Spleen (tissue), 11 donors: Measurements from ENCODE around the gene GAS7. TPM values are rescaled to one million over a fixed set of nuclear protein-coding genes. Genes with fewer than 3 reads are reported as not detected.

Experiments used
- DNase-seq: peaks from one replicate; pipeline ENCODE4 v3.0.0-alpha.2; 2020
- H3K27ac ChIP-seq, 8 donors: fragments of 200-600 bp; sonication (generic) in 7 of 8; 1 replicate in 4 of 8; 2 replicates in 4 of 8; pipeline versions ENCODE4 v1.5.0 to v1.8.0; 2016 to 2021; ENCODE audit warnings: inconsistent platforms in 4 of 8, mild to moderate bottlenecking in 4 of 8, moderate library complexity in 1 of 8
- H3K27me3 ChIP-seq, 7 donors: fragments of 200-600 bp; sonication (generic) in 6 of 7; replicated peaks in 1 of 7; 1 replicate in 4 of 7; 2 replicates in 3 of 7; pipeline versions ENCODE4 v1.5.0 to v1.8.0; 2016 to 2021; ENCODE audit warnings: inconsistent platforms in 3 of 7, mild to moderate bottlenecking in 1 of 7
- H3K36me3 ChIP-seq, 6 donors: fragments of 200-600 bp; sonication (generic) in 5 of 6; 1 replicate in 4 of 6; 2 replicates in 2 of 6; pipeline versions ENCODE4 v1.5.0 to v1.8.0; 2016 to 2021; ENCODE audit warnings: inconsistent platforms in 2 of 6
- H3K4me1 ChIP-seq, 6 donors: fragments of 200-600 bp; sonication (generic) in 5 of 6; 1 replicate in 3 of 6; 2 replicates in 3 of 6; pipeline versions ENCODE4 v1.5.0 to v1.8.0; 2016 to 2021; ENCODE audit warnings: inconsistent platforms in 3 of 6
- H3K4me3 ChIP-seq, 8 donors: fragments of 200-600 bp; sonication (generic) in 7 of 8; 1 replicate in 4 of 8; 2 replicates in 4 of 8; pipeline versions ENCODE4 v1.5.0 to v1.8.0; 2016 to 2021; ENCODE audit warnings: inconsistent platforms in 4 of 8, mild to moderate bottlenecking in 4 of 8, moderate library complexity in 2 of 8
- H3K9me3 ChIP-seq, 8 donors: fragments of 200-600 bp; sonication (generic) in 7 of 8; 1 replicate in 4 of 8; 2 replicates in 4 of 8; pipeline versions ENCODE4 v1.5.0 to v1.8.0; 2016 to 2021; ENCODE audit warnings: inconsistent platforms in 4 of 8
- POLR2A ChIP-seq, 3 donors: fragments of 450-650 bp; IDR thresholded peaks; one replicate each; pipeline ENCODE4 v1.5.1; 2017; ENCODE audit warnings: antibody characterized with exemption in 3 of 3, mild to moderate bottlenecking in 1 of 3
- POLR2AphosphoS5 ChIP-seq, 3 donors: sonication (generic); formaldehyde crosslinking; IDR thresholded peaks; one replicate each; pipeline ENCODE4 v1.5.1; 2017; ENCODE audit warnings: antibody characterized with exemption in 3 of 3
- WGBS, 5 donors: extraction: QIAGEN DNeasy Blood & Tissue Kit in 3 of 5; methylation state at CpG; one replicate each; pipeline versions ENCODE4 v1.1.5 to v1.1.7; 2013 to 2018; 5-methylcytosine and 5-hydroxymethylcytosine counted together
- intact Hi-C: fragments of 100-400 bp; cut with DNase I; formaldehyde crosslinking; loops from one replicate; pipeline ENCODE4 v1.15.0; 2023; ENCODE audit warnings: low total_unique reads
- polyA plus RNA-seq, 3 donors: library from polyadenylated mRNA; stranded (reverse); fragments of 200-250 nt; gene quantifications; one replicate each; pipeline ENCODE4 v1.2.1, GENCODE V29; 2013
- total RNA-seq, 7 donors: library from RNA; depleted of rRNA in 3 of 7; stranded (reverse); fragments of >200 nt in 3 of 7; fragmentation: NEBNext Ultra II Directional in 4 of 7; extraction: Animal tissue kit (Norgen Biotek cat#: 25700) in 4 of 7; gene quantifications; one replicate each; pipeline versions ENCODE4 v1.1.0 to v1.2.1, GENCODE V29; 2016 to 2021
- TF ChIP-seq, protein P1 (sequence below), 11 experiments: fragments of 200-600 bp in 7 of 11; fragments of 450-650 bp in 4 of 11; sonication (generic) in 4 of 11; IDR thresholded peaks in 8 of 11; conservative IDR thresholded peaks in 3 of 11; 1 replicate in 7 of 11; 2 replicates in 4 of 11; pipeline versions ENCODE4 v1.4.0 to v1.8.0; 2016 to 2021; ENCODE audit warnings: antibody characterized with exemption in 11 of 11, inconsistent platforms in 4 of 11, mild to moderate bottlenecking in 1 of 11
- donor health status: healthy with polysubstance abuse.
- donor health status: DM: no; HTN: no; CAD: no; lungs with moderate emphysema.
- donor health status: DM: no; HTN: no; CAD: no.
- donor health status: Bipolar disorder and iron deficiency.
- donor health status: healthy.
- donor health status: DM: no; HTN: no; CAD: no.
- donor health status: DM: yes; HTN: yes; CAD: no.

Gene GAS7
- total and polyA plus RNA-seq, 10 donors, result 4.1 to 127 (median 60.9) TPM

DNA sequence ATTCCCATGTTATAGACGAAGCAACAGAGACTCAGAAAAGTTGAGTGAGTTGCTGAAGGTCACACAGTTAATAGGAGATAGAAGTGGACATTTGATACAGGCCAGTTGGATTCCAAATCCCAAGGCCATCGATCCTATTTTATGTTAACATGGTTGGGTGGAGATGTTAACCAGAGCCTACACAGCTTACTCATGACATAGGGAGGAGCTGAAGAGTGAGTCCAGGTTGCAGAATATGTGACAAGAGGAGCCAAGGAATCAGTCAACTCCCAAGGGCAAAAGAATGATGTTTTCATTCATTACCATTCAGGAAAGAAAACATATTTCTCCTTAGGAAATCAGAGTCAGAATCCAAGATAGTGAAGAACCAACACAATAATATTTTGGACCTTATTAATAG lies 40.3 kb upstream of the GAS7 start:
- H3K9me3 ChIP-seq, result no peaks in the 10 kb centered on the region
- intact Hi-C loops, result no loop called here
- no peaks in the 10 kb centered on the region for H3K36me3 ChIP-seq
- no peak for DNase-seq
- H3K27me3 ChIP-seq, result no peaks in the 10 kb centered on the region
- no peak overlapping the region for H3K4me3 ChIP-seq
- H3K27ac ChIP-seq, result no peak overlapping the region
- H3K4me1 ChIP-seq, result no peaks in the 10 kb centered on the region
- TF ChIP-seq POLR2A (IDR thresholded peaks at IDR 0.05) (no peak), POLR2AphosphoS5 (IDR thresholded peaks at IDR 0.05) (no peak)
- TF ChIP-seq, protein P1, sequence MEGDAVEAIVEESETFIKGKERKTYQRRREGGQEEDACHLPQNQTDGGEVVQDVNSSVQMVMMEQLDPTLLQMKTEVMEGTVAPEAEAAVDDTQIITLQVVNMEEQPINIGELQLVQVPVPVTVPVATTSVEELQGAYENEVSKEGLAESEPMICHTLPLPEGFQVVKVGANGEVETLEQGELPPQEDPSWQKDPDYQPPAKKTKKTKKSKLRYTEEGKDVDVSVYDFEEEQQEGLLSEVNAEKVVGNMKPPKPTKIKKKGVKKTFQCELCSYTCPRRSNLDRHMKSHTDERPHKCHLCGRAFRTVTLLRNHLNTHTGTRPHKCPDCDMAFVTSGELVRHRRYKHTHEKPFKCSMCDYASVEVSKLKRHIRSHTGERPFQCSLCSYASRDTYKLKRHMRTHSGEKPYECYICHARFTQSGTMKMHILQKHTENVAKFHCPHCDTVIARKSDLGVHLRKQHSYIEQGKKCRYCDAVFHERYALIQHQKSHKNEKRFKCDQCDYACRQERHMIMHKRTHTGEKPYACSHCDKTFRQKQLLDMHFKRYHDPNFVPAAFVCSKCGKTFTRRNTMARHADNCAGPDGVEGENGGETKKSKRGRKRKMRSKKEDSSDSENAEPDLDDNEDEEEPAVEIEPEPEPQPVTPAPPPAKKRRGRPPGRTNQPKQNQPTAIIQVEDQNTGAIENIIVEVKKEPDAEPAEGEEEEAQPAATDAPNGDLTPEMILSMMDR (IDR thresholded peaks at IDR 0.05 in 8 of 11, conservative IDR thresholded peaks at IDR 0.05 in 3 of 11), result no peak
- WGBS, 5 donors, result 70 to 94% (median 84%) methylated on average over 2 of the region's 2 CpGs

DNA sequence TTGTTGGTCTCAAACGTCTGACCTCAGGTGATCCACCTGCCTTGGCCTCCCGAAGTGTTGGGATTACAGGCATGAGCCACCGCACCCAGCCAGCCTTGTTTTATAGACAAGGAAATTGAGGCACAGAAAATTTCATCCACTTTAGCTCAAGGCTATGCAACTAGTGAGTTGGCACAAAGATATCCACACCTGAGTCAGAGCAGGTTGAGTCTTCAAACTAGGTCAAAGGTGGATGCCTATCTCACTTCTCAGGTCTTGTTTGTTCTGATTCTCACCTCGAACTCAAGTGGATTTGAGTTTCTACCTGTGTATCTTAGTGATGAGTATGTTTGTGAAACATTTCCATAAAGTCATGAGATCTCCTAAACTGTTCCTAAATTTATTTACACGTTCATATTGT lies 35.6 kb upstream of the GAS7 start:
- Histone ChIP-seq H3K27me3 (no peaks in the 10 kb centered on the region), H3K9me3 (peaks cover 0 to 7% (median 0%) of the 10 kb centered on the region in 8 donors), H3K36me3 (no peaks in the 10 kb centered on the region), H3K4me3 (no peak overlapping the region), H3K27ac (no peak overlapping the region), H3K4me1 (no peaks in the 10 kb centered on the region)
- 85 to 90% (median 89%) methylated on average over 5 of the region's 5 CpGs for WGBS, 5 donors
- no peak for DNase-seq
- intact Hi-C loops, result no loop called here
- TF ChIP-seq, protein P1 (IDR thresholded peaks at IDR 0.05 in 8 of 11, conservative IDR thresholded peaks at IDR 0.05 in 3 of 11), result no peak
- no peak for TF ChIP-seq POLR2A (IDR thresholded peaks at IDR 0.05)
- TF ChIP-seq POLR2AphosphoS5 (IDR thresholded peaks at IDR 0.05), result no peak

DNA sequence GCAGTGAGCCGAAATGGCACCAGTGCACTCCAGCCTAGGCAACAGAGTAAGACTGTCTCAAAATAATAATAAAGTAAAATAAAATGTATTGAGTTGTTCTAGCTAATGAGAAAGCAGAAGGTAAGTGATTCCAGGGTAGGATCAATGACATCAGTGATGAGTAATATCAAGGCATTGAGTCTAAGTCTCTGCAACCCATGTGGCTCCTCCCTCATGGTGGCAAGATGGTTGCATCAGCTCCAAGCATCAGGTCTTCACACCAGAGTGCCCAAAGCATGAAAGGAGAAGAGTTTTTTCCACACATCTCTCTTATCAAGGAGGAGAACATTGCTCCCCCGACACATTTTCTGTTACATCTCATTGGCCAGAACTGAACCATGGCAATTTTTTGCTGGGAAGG lies 34.8 kb upstream of the GAS7 start:
- intact Hi-C loops, result no loop called here
- Histone ChIP-seq H3K4me1 (no peaks in the 10 kb centered on the region), H3K4me3 (no peak overlapping the region), H3K9me3 (peaks cover 0 to 7% (median 0%) of the 10 kb centered on the region in 8 donors), H3K27me3 (no peaks in the 10 kb centered on the region), H3K27ac (no peak overlapping the region), H3K36me3 (no peaks in the 10 kb centered on the region)
- WGBS, 5 donors, result 85 to 96% (median 91%) methylated on average over 2 of the region's 2 CpGs
- TF ChIP-seq, protein P1 (IDR thresholded peaks at IDR 0.05 in 8 of 11, conservative IDR thresholded peaks at IDR 0.05 in 3 of 11), result no peak
- no peak for TF ChIP-seq POLR2A (IDR thresholded peaks at IDR 0.05)
- no peak for TF ChIP-seq POLR2AphosphoS5 (IDR thresholded peaks at IDR 0.05)
- DNase-seq, result no peak

DNA sequence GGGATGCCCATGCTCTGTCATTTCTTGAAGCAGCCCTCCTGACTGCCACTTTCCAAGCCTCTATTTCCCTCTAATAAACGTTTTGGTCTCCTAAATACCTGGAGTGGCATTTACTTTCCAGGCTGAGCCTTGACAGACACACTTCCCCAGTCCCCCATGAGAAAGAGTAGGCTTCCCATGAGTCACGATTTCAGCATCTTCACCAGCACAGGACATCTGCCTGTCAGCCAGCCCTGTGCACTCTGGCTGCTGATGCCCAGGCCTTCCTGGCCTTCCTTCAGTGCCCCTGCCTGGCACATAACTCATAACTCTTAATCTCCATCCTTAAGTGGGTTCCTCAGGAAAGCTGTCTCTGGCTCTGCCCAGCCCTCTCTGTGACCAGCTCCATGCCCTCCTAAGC lies 30.8 kb upstream of the GAS7 start:
- Histone ChIP-seq H3K9me3 (peaks cover 0 to 7% (median 0%) of the 10 kb centered on the region in 8 donors), H3K27me3 (no peaks in the 10 kb centered on the region), H3K4me3 (no peak overlapping the region), H3K36me3 (no peaks in the 10 kb centered on the region), H3K4me1 (peaks cover 0 to 9% (median 2%) of the 10 kb centered on the region in 6 donors), H3K27ac (no peak overlapping the region)
- intact Hi-C loops, result loop anchor here (10.0 kb wide), 1 partner anchor 264 kb away; no protein-coding TSS in a partner anchor
- no peak for DNase-seq
- 41 to 77% (median 62%) methylated on average over 2 of the region's 2 CpGs for WGBS, 5 donors
- TF ChIP-seq POLR2AphosphoS5 (IDR thresholded peaks at IDR 0.05), result no peak
- TF ChIP-seq, protein P1 (IDR thresholded peaks at IDR 0.05 in 8 of 11, conservative IDR thresholded peaks at IDR 0.05 in 3 of 11), result no peak
- no peak for TF ChIP-seq POLR2A (IDR thresholded peaks at IDR 0.05)
